Stimulated activated CD4-positive, alpha-beta T cell treated with anti-CD3 and anti-CD28 coated beads, TNF-alpha, amount 100 ng/mL, for 1 hour (primary cell): Measurements from ENCODE around the gene OR4K15.
"Not testable (repeated sequence)": the region's sequence is repeated elsewhere in the genome, so short reads cannot be mapped to it uniquely, and the experiment has no call there.

ENCODE experiments used
- DNase-seq, 3 donors: peaks; one replicate each; pipeline ENCODE4 v3.0.0-alpha.2; 2020; ENCODE audit warnings: low read depth in 3 of 3, low spot score in 1 of 3

OR4K15 gene

GRCh38 chr14:19975291-19975690 is at the start of gene OR4K15:
Gene OR4K15 (plus strand): TSS chr14:19975591. CDS start chr14:19975591, 0 bp downstream.
- no peak for DNase-seq

- DNase-seq, result no peak
These were observed 44.8 kb upstream of the OR4K15 start, which contains the start of gene OR4K1 for GRCh38 chr14:19930617-19931016. Gene OR4K1 (plus strand): TSS chr14:19930917. CDS start chr14:19935667, 4,750 bp downstream.

- no peak for DNase-seq
These were observed 33.7 kb upstream of the OR4K15 start for GRCh38 chr14:19941668-19942067.

GRCh38 chr14:19947413-19948090 is 27.8 kb upstream of the OR4K15 start:
- no peak for DNase-seq

GRCh38 chr14:19949218-19949617 is 26.2 kb upstream of the OR4K15 start:
- no peak for DNase-seq

GRCh38 chr14:19969735-19970134 is 5.7 kb upstream of the OR4K15 start:
- DNase-seq, result not testable (repeated sequence)

- DNase-seq, result no peak
These were observed 547 bp upstream of the OR4K15 start for GRCh38 chr14:19974844-19975243.

- no peak for DNase-seq
These were observed 18.0 kb downstream of the OR4K15 start for GRCh38 chr14:19993438-19993837.

- no peak for DNase-seq
These were observed 26.5 kb downstream of the OR4K15 start, which contains the start of gene OR4Q2 for GRCh38 chr14:20001863-20002262. Gene OR4Q2 (plus strand): TSS chr14:20002163.

GRCh38 chr14:20002319-20002718 is 26.9 kb downstream of the OR4K15 start:
- DNase-seq, result no peak

GRCh38 chr14:20008156-20008555 is 32.8 kb downstream of the OR4K15 start:
- DNase-seq, result no peak

GRCh38 chr14:20019257-20019865 is 44.0 kb downstream of the OR4K15 start, which contains the start of gene OR4K14:
Gene OR4K14 (minus strand): TSS chr14:20019307. CDS start chr14:20015193, 4,114 bp downstream.
- DNase-seq, result no peak
